Measurements from ENCODE around the gene ANO4. TPM values are rescaled to one million over a fixed set of nuclear protein-coding genes. Genes with fewer than 3 reads are reported as not detected.

The ANO4 gene
- total RNA-seq (1 to 10 TPM in 1 of 2 donors, not detected in 1; 2.0 TPM), polyA plus RNA-seq (ENCODE audit: insufficient read length in 6 of 6) (1 to 10 TPM; 3.4 to 6.9 (median 5.2) TPM)
- long read RNA-seq, donor 1: 0 reads
- long read RNA-seq, donor 2: 0 reads
- long read RNA-seq, donor 3: 0 reads
- long read RNA-seq, donor 4: 0 reads
- long read RNA-seq, donor 5: 0 reads
- long read RNA-seq, donor 6: 0 reads
- long read RNA-seq, donor 7: 0 reads
- long read RNA-seq, donor 8: 0 reads
- long read RNA-seq, donor 9: 0 reads
- long read RNA-seq, donor 10: 0 reads
- long read RNA-seq, donor 11: 0 reads
- long read RNA-seq, donor 12: 0 reads

DNA sequence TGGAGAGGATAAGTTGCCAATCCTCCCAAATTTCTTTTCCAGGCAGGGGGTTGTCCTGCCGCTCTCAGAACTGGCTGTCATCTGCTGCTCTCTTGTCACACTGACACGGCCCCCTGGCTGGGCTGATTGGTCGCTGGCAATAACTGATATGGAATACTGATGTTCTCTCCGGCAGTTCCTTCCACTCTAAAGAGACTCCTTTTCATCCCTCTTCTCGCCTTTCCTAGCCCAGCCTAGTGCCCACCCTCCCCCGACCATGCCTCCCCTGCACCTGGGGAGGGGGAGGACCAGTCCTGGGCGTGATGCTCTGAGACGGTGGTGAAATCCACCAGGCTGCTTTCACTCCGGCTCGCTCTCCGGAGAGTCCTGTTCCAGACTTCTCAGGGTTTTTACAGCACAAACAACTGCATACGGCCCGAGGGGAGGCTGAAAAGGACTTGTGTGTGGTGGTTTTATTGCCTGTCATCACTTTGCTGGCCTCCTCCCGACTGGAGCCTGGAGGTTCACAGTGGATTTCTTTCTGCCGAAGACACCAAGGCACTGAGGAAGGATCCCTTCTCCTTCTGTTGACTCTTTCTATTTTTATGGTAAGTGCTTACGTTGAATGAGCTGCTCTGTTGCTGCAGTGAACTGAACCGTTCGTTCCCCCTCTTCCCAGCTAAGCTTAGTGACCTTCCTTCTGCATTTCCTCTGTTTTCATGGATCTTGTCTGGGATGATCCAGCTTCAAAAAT, at the start of gene ANO4:
Gene ANO4 (plus strand): TSS at position 336 of the 733 bp plus-strand sequence. CDS start 107,010 bp downstream, outside the sequence.
- intact Hi-C loops (cut with DNase I): no loop called here
- Histone ChIP-seq H3K4me1 (no peaks in the 10 kb centered on the region), H3K27ac (no peak within 1 kb of the TSS), H3K27me3 (peaks cover 0 to 15% of the 10 kb centered on the region in 2 donors), H3K4me3 (no peak within 1 kb of the TSS), H3K9me3 (no peaks in the 10 kb centered on the region), H3K36me3 (no peaks in the 10 kb centered on the region)
- peak in 2 of 4 donors; percentile 16 to 19 for DNase-seq
- ATAC-seq: no peak
- TF ChIP-seq, protein P1, sequence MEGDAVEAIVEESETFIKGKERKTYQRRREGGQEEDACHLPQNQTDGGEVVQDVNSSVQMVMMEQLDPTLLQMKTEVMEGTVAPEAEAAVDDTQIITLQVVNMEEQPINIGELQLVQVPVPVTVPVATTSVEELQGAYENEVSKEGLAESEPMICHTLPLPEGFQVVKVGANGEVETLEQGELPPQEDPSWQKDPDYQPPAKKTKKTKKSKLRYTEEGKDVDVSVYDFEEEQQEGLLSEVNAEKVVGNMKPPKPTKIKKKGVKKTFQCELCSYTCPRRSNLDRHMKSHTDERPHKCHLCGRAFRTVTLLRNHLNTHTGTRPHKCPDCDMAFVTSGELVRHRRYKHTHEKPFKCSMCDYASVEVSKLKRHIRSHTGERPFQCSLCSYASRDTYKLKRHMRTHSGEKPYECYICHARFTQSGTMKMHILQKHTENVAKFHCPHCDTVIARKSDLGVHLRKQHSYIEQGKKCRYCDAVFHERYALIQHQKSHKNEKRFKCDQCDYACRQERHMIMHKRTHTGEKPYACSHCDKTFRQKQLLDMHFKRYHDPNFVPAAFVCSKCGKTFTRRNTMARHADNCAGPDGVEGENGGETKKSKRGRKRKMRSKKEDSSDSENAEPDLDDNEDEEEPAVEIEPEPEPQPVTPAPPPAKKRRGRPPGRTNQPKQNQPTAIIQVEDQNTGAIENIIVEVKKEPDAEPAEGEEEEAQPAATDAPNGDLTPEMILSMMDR (IDR thresholded peaks at IDR 0.05): no peak

DNA sequence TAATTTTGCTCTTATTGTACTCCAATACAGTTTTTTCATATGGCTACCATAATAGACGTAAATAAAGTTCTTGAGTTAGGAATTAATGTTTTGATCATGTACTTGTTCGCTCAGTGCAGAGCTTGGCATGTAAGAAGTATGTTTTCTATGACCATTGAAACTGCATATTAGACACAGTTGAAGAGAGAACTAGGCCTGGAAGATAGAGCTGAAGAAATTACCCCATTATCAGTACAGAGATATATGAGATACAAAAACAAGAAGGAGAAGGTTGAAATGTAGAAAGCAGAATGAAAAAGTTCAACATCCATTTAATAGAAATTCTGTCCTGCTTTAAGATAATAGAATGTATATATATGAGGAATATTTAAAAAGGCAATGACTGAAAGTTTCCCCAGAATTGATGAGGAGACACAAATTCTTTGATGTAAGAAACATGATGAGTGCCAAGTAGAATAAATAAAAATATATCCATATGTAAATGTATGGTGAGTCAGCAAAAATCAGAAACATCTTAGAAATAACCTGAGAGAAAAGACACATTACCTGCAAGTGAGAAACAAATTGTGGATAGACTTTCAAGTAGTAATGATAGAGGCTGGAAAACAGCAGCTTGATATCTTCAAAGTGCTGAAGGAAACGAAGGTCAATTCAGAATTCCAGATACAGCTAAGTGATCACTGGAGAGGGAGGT, 49.1 kb upstream of the ANO4 start:
- intact Hi-C loops (cut with DNase I): no loop called here
- Histone ChIP-seq H3K27me3 (no peaks in the 10 kb centered on the region), H3K36me3 (no peaks in the 10 kb centered on the region), H3K27ac (no peak overlapping the region), H3K9me3 (peaks cover 0 to 4% of the 10 kb centered on the region in 2 donors), H3K4me3 (no peak overlapping the region), H3K4me1 (no peaks in the 10 kb centered on the region)
- no peak for ATAC-seq
- DNase-seq: no peak
- TF ChIP-seq, protein P1 (IDR thresholded peaks at IDR 0.05): no peak

DNA sequence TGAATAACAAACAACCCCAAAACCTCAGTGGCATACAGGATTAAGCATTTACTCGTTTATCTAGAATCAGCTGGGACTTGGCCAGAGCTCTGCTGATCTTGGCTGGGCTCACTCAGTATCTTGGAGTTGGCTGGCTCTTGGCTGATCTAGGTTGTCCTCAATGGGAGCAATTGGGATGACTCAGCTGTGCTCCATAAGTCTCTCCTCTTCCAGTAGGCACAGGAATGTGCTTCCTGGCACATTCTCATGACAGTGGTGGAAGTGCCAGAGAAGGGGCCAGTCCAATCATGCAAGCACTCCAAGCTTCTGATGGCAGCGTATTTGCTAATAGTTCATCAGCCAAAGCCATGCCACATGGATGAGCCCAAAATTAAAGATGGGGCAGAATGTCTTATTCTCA, 41.7 kb upstream of the ANO4 start:
- no peak for DNase-seq
- TF ChIP-seq, protein P1 (IDR thresholded peaks at IDR 0.05): no peak
- ATAC-seq: no peak
- H3K4me3 ChIP-seq: no peak overlapping the region
- no peak overlapping the region for H3K27ac ChIP-seq
- no peaks in the 10 kb centered on the region for H3K27me3 ChIP-seq
- intact Hi-C loops (cut with DNase I): no loop called here
- H3K36me3 ChIP-seq: no peaks in the 10 kb centered on the region
- H3K9me3 ChIP-seq: no peaks in the 10 kb centered on the region
- H3K4me1 ChIP-seq: no peaks in the 10 kb centered on the region

DNA sequence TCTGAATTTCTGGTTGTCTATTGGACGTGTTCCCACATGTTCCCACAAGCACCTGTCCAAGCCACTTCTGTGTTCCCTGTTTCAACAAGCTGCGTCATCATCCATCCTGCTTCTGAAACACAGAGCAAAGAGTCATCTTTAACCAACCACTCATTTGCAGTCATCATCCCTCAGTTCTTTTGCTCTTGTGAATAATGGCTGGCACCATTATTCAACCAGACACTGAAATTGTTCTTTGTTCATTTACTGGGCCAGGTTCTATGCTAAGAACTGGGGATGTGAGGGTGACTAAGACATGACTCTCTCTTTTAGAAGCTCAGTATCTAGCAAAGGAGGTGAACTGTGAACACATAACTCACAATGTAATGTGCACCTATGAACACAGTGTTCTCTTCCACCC, 40.7 kb upstream of the ANO4 start:
- intact Hi-C loops (cut with DNase I): no loop called here
- no peak overlapping the region for H3K27ac ChIP-seq
- ATAC-seq: no peak

More for the DNA sequence above, 40.7 kb upstream of the ANO4 start:
- Histone ChIP-seq H3K36me3 (no peaks in the 10 kb centered on the region), H3K27me3 (no peaks in the 10 kb centered on the region), H3K9me3 (no peaks in the 10 kb centered on the region), H3K4me1 (no peaks in the 10 kb centered on the region), H3K4me3 (no peak overlapping the region)
- DNase-seq: no peak
- TF ChIP-seq, protein P1 (IDR thresholded peaks at IDR 0.05): no peak
